Gastroesophageal sphincter (tissue), 4 donors: ENCODE data around the gene ULK3. TPM values are rescaled to one million over a fixed set of nuclear protein-coding genes. Genes with fewer than 3 reads are reported as not detected.

ENCODE experiments used
- ATAC-seq: fragments of 150-250 bp; one replicate; pipeline ENCODE4 v1.9.1; 2016; ENCODE audit warnings: mild to moderate bottlenecking, moderate library complexity
- H3K27ac ChIP-seq, 4 donors: fragments of 200-600 bp; sonication (generic) in 3 of 4; 1 replicate in 3 of 4; 2 replicates in 1 of 4; pipeline ENCODE4 v1.5.1; 2016 to 2019
- H3K27me3 ChIP-seq: fragments of 200-600 bp; sonication (generic); one replicate; pipeline ENCODE4 v1.5.1; 2019
- H3K36me3 ChIP-seq, 2 donors: fragments of 200-600 bp; sonication (generic); one replicate each; pipeline ENCODE4 v1.5.1; 2019; ENCODE audit warnings: control low read depth in 1 of 2
- H3K4me1 ChIP-seq, 3 donors: fragments of 200-600 bp; sonication (generic); 1 replicate in 2 of 3; 2 replicates in 1 of 3; pipeline ENCODE4 v1.5.1; 2016 to 2019; ENCODE audit warnings: control low read depth in 2 of 3
- H3K4me3 ChIP-seq, 2 donors: fragments of 200-600 bp; sonication (generic); one replicate each; pipeline ENCODE4 v1.5.1; 2019; ENCODE audit warnings: mild to moderate bottlenecking in 1 of 2, moderate library complexity in 1 of 2
- H3K9me3 ChIP-seq, 3 donors: fragments of 200-600 bp; sonication (generic); one replicate each; pipeline ENCODE4 v1.5.1; 2017 to 2019; ENCODE audit warnings: control low read depth in 2 of 3
- CTCF ChIP-seq, 4 experiments: fragments of 200-600 bp in 2 of 4; fragments of 450-650 bp in 2 of 4; sonication (generic) in 1 of 4; IDR thresholded peaks; one replicate each; pipeline ENCODE4 v1.5.1; 2017 to 2019; ENCODE audit warnings: antibody characterized with exemption in 4 of 4, mild to moderate bottlenecking in 2 of 4, moderate library complexity in 2 of 4
- EP300 ChIP-seq: sonication (generic); formaldehyde crosslinking; IDR thresholded peaks from one replicate; pipeline ENCODE4 v1.6.1; 2017; ENCODE audit warnings: antibody characterized with exemption, mild to moderate bottlenecking
- POLR2A ChIP-seq, 2 donors: fragments of 450-650 bp; IDR thresholded peaks; one replicate each; pipeline ENCODE4 v1.6.1; 2017; ENCODE audit warnings: antibody characterized with exemption in 2 of 2, mild to moderate bottlenecking in 2 of 2, moderate library complexity in 1 of 2
- POLR2AphosphoS5 ChIP-seq: sonication (generic); formaldehyde crosslinking; IDR thresholded peaks from one replicate; pipeline ENCODE4 v1.6.1; 2017; ENCODE audit warnings: antibody characterized with exemption
- WGBS, 2 donors: methylation state at CpG; one replicate each; pipeline ENCODE4 v1.1.5; 2018; ENCODE audit warnings: low coverage in 1 of 2; 5-methylcytosine and 5-hydroxymethylcytosine counted together
- total RNA-seq, 4 donors: library from RNA; depleted of rRNA; stranded (reverse); fragments of >200 nt; gene quantifications; one replicate each; pipeline ENCODE4 v1.1.0, GENCODE V29; 2016

Gene ULK3
- total RNA-seq, 4 donors from 2014 or later: 26.4 to 51.8 (median 32.7) TPM

DNA sequence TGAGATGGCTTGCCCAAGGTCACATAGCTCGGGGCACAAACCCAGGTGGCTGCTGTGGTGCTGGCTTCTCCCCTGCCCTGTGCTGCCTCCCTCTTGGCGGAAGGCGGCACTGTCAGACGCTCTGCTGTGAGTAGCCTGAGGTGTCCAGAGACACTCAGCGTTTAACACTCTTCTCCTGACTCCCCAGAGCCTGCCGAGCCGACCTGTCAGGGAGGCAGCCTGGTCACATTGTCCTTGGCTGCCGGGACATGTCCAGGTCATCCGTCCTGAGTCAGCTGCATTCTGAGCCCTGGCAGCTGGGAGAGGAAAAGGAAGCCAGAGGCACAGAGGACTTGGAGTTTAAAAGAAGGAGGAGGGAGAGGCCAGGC lies 25.6 kb downstream of the ULK3 start:
- Histone ChIP-seq H3K36me3 (no peaks in the 10 kb centered on the region), H3K27ac (peak overlapping the region in 3 of 4 donors; percentile 33 to 59 (median 49)), H3K4me1 (peaks cover 0 to 44% (median 14%) of the 10 kb centered on the region in 3 donors), H3K27me3 (peaks cover 4% of the 10 kb centered on the region), H3K9me3 (no peaks in the 10 kb centered on the region), H3K4me3 (no peak overlapping the region)
- ATAC-seq: peak; percentile 78
- 11% methylated on average over 8 of the region's 9 CpGs; no CpG with 5 or more reads in 1 of the 2 donors for WGBS, 2 donors
- TF ChIP-seq EP300 (no peak), CTCF (IDR thresholded peaks at IDR 0.05) (peak in 2 of 4 experiments; percentile 50 to 60)

GRCh38 chr15:74816624-74817369 lies 26.2 kb downstream of the ULK3 start:
- Histone ChIP-seq H3K4me3 (no peak overlapping the region), H3K9me3 (no peaks in the 10 kb centered on the region), H3K4me1 (peaks cover 0 to 44% (median 14%) of the 10 kb centered on the region in 3 donors), H3K27ac (peak overlapping the region in 3 of 4 donors; percentile 33 to 59 (median 49)), H3K27me3 (peaks cover 6% of the 10 kb centered on the region), H3K36me3 (no peaks in the 10 kb centered on the region)
- WGBS, 2 donors: 37 to 61% methylated on average over 7 to 9 of the region's 19 CpGs
- TF ChIP-seq EP300 (no peak), POLR2AphosphoS5 (no peak), POLR2A (IDR thresholded peaks at IDR 0.05) (no peak), CTCF (IDR thresholded peaks at IDR 0.05) (no peak)
- ATAC-seq: no peak

GRCh38 chr15:74815961-74816360 lies 27.0 kb downstream of the ULK3 start:
- ATAC-seq: no peak
- no peak overlapping the region for H3K4me3 ChIP-seq
- no peaks in the 10 kb centered on the region for H3K9me3 ChIP-seq
- H3K36me3 ChIP-seq: no peaks in the 10 kb centered on the region
- WGBS, 2 donors: 100% methylated on average over 1 of the region's 15 CpGs; no CpG with 5 or more reads in 1 of the 2 donors
- no peak for TF ChIP-seq POLR2A (IDR thresholded peaks at IDR 0.05)
- no peak for TF ChIP-seq POLR2AphosphoS5
- no peak for TF ChIP-seq CTCF (IDR thresholded peaks at IDR 0.05)
- TF ChIP-seq EP300: no peak
- peaks cover 0 to 44% (median 14%) of the 10 kb centered on the region in 3 donors for H3K4me1 ChIP-seq
- peaks cover 6% of the 10 kb centered on the region for H3K27me3 ChIP-seq
- peak overlapping the region in 3 of 4 donors; percentile 14 to 59 (median 49) for H3K27ac ChIP-seq

DNA sequence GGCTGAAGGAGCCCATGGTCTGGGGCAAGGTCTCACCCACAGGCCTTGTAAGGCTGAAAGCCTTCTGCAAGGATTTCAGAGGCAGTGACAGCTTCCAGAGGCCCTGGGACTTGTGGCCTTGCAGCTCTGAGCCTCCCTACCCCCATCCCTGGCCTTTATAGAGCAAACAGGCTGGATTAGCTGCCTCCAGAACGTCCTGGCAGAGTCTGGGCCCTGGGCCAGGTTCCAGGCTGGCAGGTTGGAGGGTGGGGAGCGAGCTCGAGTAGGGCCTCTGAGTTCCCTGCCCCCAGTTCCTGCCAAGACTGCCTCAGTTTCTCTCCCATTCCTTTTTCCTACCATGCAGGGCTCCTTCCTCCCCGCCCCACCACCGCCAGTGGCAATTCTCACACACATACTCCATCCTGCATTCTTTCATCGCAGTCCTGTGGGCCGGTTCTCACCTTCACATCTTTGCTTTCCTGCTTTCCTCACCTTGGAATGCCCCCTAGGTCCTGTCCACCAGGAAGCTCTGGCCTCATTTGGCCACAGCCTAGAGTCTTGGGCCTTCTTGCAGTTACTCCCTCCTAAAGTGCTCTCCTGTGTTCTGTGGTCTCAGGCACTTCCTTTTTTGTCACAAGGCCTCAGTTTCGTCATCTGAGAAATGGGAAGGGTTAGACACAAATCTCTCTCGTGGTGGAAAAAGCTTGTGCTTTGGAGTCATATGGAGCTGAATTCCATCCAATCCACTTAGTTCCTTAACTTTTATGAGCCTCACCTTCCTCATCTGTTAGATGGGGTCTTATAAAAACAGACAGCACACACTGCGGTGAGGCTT lies 27.6 kb downstream of the ULK3 start:
- Histone ChIP-seq H3K4me1 (peaks cover 0 to 44% (median 14%) of the 10 kb centered on the region in 3 donors), H3K9me3 (no peaks in the 10 kb centered on the region), H3K27me3 (peaks cover 6% of the 10 kb centered on the region), H3K27ac (peak overlapping the region in 2 of 4 donors; percentile 14 to 49), H3K36me3 (no peaks in the 10 kb centered on the region), H3K4me3 (no peak overlapping the region)
- TF ChIP-seq EP300 (no peak), POLR2AphosphoS5 (no peak), CTCF (IDR thresholded peaks at IDR 0.05) (no peak), POLR2A (IDR thresholded peaks at IDR 0.05) (no peak)
- ATAC-seq: peak; percentile 44
- 57 to 64% methylated on average over 9 to 10 of the region's 10 CpGs for WGBS, 2 donors
